Activated T-cell treated with anti-CD3 and anti-CD28 coated beads for 24 hours (primary cell): ENCODE measurements around the gene C10orf95.
"Not testable (repeated sequence)": the region's sequence is repeated elsewhere in the genome, so short reads cannot be mapped to it uniquely, and the experiment has no call there.

Experiments used
- DNase-seq: peaks from one replicate; pipeline ENCODE4 v3.0.0-alpha.2; 2020; ENCODE audit warnings: low read depth

Gene C10orf95

DNA sequence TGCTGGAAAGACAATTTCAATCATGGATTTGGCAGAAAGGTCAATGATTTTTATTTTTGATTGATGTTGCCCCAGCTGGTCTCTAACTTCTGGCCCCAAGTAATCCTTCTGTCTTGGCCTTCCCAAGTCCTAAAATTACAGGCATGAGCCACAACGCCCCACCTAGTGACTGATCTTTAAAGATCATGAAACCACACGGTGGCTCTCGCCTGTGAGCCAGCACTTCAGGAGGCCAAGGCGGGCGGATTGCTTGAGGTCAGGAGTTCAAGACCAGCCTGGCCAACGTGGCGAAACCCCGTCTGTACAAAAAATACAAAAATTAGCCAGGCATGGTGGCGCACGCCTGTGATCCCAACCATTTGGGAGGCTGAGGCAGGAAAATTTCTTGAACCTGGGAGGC, 12.6 kb upstream of the C10orf95 start:
- DNase-seq: no peak

DNA sequence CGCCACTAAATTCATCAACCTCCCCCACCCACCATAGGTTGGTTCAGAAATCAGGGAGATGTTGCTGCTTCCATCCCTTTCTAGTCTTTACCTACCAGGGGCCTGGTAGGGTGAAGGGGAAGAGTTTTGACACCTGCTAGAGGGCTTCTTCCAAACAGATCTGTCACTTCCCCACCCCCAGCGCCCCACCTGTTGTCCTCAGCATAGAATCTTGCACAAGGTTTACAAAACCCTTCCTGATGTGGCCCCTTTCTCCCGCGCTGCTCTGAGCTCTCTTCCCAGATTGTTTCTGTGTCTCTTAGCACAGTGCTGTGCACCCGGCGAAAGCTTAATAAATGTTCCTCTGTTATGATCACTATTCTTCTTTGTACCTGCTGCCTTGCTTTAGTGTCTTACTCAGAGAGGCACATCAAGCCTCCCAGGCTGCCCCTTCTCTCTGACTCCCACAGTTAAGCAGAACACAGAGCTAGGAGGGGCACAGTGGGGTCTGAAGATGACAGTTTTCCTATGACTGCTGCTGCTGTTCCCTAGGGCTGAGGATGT, 11.2 kb upstream of the C10orf95 start:
- DNase-seq: no peak

DNA sequence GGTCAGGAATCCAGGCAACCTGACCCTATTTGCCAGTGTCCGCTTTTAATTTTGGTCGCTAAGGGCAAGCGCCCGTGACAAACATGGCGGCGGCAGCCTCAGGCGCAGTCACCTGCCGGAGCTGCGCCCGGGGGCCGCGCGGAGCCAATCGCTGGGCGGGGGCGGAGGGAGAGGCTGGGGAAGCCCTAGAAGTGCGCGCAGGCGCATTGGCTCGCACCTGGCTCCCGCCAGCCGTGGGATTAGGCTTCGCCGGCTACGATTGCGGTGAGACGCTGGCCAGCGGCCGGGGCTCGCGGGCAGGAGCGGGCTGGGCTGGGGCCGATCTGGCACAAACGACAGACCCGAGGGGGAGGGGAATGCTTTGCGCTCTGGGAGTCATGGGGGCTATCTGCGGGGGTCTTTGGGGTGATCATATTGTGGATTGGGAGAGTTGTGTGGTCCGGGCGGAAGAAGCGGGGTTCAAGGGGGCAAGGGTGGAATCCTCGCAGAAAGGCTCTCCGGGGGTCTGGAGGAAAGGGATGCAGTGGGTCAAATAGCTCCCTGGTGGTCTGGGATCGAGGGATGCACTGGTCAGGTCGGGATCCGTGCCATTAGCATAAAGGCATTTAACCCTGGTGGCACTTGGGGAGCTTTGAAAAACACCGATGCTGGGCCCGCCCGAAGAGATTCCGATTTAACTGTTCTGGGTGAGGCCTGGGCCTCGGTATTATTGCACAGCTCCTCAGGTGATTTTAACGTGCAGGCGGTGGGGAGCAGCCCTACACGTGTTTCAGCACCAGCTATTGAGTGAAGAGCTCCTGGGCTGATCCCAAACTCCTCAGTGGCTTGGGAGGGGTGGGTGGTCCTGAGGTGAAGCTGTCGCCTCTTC, 10.1 kb upstream of the C10orf95 start:
- peak; percentile 87 for DNase-seq

DNA sequence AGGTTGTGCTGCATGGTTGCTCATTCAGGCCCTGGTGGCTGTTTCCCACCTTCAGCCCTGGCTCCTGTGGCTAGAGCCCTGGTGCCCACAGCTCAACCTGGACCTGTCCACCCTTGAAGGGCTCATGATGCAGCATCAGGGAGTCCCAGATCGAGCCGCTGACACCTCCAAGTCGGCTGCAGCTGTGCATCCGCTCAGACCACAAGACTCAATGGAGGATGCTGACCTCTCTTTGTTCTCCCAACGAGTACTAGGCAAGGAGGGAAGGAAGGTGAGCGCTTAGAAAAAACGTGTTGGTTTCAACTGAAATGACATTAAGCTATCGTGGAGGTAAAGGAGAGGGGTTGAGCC, 9.5 kb upstream of the C10orf95 start:
- DNase-seq: no peak

DNA sequence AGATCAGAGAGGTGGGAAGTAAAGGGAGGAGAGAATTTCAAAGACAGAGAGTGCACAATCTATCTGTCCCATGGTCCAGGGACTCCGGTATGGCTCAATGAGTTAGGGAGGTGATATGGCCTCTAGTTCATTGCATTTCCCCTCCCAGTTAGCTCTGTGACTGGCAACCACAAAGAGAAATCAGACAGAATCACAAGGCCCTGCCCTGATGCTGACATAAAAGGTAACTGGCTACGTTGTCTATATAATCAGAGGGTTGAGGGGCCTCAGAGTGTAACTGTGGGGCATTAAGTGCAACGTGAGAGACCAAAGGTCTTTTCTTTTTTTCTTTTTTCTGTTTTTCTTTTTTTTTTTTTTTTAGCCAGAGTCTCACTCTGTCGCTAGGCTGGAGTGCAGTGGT, 7.3 kb upstream of the C10orf95 start:
- DNase-seq: no peak

DNA sequence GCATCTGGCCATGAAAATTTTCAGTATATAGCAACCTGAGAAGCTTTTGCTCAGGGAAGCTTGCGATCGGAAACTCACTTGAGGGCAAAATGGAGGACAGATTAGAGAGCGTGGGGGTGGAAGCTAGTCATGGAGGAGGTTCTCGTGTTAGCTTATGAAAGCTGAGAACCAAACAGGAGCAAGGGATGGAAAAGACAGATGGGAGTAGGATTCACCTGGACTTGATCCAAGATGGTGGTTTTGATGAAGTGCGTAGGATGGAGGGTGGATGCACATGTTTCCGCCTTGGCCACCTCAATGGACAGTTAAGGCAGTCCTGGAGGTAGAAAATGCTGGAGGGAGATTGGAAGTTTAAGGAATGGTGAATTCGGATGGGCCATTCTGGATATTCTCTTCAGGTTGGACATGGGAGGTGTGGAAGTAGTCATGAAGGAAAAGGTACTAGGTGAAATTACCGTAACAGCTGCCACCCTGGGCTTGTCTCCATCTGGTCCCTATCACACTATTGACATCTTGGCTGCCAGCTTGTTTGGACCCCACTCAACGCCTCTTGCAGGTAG, 6.3 kb upstream of the C10orf95 start:
- no peak for DNase-seq

DNA sequence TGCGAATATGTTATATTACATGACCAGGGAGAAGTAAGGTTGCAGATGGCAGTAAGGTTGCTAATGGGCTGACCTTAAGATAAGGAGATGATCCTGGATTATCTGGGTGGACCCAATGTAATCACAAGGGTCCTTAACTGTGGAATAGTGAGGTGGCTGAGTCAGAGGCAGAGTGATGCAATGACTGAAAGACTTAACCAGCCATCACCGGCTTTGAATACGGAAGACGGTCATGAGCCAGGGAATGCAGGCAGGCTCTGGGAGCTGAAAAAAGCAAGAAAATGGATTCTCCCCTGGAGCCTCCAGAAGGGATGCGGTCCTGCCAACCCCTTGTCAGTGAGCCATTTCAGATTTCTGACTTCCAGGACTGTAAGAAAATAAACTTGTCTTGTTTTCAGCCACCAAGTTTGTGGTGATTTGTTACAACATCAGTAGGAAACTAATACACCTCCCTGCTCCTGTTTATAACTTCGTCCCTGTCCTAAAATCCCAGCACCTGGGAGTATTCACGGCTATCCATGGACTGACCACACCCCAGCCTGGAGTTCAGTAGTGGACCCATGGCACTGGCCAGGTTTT, 4.6 kb upstream of the C10orf95 start:
- no peak for DNase-seq

DNA sequence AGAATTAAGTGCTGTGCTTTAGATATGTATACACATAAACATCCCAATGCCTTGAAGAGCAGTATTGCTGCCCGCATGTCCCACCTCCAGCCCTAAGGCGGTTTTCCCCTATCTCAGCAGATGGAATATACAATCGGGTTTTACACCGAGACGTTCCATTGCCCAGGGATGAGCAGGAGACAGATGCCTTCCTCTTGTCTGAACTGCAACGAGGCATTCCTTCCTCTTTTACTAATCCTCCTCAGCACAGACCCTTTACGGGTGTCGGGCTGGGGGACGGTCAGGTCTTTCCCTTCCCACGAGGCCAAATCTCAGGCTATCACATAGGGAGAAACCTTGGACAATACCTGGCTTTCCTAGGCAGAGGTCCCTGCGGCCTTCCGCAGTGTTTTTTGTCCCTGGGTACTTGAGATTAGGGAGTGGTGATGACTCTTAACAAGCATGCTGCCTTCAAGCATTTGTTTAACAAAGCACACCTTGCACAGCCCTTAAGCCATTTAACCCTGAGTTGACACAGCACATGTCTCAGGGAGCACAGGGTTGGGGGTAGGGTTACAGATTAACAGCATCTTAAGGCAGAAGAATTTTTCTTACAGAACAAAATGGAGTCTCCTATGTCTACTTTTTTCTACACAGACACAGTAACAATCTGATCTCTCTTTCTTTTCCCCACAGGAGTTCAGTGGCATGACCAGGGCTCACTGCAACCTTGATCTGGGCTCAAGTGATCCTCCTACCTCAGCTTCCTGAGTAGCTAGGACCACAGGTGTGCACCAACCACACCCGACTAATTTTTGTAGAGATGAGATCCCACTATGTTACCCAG, 3.5 kb upstream of the C10orf95 start:
- not testable (repeated sequence) for DNase-seq

DNA sequence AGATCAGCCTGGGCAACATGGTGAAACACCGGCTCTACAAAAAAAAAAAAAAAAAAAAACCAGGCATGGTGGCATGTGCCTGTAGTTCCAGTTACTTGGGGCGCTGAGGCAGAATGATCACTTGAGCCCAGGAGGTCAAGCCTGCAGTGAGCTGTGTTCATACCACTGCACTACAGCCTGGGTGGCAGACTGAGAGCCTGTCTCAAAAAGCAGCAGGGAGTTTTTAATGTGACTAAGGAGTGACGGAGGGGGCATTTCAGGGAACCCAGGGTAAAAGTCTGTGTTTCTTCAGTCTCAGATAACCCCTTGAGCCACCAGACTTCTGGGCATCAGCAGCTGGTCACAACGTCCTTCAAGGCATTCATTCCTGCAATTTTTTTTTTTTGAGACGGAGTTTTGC, 2.2 kb upstream of the C10orf95 start:
- DNase-seq: no peak

DNA sequence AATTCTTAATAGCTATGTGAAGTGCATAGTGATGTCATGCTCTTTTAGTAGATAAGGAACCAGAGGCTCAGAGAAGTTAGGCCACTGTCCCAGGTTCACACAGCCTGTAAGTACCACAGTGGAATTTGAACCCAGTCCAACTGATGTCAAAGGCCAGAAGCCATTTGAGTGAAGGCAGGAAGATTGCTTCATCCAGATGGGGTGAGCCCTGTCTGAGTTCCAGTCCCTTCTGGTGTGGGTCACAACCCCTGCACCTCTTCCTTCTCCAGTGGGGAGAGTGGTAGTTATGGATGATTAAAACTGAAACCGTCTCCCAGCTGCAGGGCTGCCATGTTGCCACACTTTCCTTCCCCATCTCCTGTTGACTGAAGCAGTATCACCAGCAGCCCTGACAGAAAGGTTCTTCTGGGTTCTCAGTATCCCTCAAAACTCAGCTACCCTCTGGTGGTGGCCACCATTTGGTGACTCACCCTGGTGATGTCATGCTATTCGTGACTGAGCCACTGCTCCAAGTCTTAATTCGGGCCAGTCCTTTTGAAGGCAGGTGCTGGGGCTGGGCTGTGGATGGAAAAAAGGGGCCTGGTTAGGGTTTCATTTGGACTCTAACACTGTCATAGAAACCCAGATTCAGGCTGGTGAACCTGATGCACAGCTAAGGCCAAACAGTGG, 1.5 kb upstream of the C10orf95 start:
- DNase-seq: peak; percentile 62

DNA sequence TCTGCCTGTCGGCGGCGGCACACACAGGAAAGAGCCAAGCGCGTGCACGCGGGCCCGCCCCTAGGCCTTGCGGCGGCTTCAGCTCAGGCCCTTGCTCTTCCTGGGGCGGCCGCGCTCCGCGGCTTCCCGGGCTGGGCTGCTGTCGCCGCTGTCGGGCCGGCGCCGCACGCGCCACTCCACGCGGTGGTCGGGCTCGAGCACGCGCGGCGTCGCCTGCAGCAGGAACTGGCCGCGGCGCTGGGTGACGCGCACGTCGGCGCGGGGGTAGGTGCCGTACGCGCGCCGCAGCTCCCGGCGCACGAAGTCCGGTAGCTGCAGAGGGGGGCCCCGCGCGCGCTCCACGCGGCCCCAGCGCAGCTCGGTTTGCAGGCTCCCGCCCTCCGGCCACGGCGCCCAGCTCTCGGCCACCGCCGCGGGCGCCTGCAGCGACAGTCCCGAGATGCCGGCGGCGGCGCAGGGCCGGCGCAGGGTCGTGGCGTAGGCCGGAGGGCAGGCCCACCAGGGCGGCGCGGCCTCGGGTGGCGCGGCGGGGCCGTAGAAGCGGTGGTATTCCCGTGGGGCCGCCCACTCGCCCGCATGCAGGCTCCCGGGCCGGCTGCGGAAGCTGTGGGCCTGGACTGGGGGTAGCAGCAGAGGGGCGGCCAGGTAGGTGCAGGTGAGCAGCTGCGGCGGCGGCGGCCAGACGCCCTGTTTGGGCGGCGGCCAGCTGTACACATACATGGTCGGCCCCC, 804 bp downstream of the C10orf95 start:
- DNase-seq: peak; percentile 75

DNA sequence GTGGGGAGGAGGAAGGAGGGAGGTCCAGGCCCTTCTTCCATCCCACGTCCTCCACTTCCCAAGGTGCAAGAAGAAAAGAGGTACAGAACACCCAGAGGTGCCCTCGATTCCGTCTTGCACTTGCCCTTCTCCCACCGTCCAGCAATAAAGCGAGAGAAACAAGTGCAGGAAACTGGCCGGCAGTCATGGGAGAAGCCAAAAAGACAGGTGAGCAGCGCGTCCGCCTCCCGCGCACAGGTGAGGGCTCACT, 1.3 kb downstream of the C10orf95 start:
- no peak for DNase-seq

DNA sequence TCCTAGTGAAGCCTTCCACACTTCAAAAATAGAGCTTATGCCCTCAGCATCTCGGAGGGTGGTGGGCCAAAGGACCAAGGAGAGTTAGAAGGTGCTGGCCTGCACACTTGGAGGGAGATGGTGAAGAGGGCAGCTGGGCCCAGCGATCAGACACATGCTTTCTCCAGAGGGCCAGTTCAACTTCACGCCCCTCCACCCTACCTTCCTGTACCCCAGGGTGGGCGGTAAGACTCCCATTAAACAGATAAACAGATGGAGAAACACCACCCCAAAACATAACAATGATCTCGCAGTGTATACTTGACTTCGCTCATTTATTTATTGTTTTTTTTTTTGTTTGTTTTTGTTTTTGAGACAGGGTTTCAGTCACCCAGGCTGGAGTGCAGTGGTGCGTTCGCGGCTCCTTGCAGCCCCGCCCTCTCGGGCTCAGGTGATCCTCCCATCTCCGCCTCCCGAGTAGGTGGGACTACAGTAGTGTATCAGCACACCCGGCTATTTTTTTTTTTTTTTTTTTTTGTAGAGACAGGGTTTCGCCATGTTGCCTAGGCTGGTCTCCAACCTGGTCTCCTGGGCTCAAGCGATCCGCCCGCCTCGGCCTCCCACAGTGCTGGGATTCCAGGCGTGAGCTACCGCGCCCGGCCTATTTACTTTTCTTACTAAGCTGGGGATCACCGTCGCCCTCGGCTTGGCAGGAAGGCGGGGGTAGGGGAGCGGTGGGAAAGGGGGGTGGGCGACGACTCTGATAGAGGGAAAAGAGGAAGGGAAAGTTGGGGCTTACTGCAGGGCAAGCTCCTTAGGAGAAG, 1.8 kb downstream of the C10orf95 start:
- peak; percentile 80 for DNase-seq

DNA sequence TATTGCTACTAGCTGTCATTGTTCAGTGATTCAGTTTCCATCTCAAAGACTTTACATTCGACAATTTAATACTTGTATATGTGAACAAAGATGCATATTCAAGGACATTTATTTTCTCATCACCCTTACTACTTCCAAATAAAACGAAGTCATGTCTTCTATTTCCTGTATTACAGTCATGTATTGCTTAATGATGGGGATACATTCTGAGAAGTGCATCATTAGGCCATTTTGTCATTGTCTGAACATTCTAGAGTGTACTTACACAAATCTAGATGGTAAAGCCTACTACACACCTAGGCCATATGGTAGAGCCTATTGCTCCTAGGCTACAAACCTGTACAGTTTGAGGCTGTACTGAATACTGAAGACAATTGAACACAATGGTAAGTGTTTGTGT, 6.5 kb downstream of the C10orf95 start:
- DNase-seq: no peak

DNA sequence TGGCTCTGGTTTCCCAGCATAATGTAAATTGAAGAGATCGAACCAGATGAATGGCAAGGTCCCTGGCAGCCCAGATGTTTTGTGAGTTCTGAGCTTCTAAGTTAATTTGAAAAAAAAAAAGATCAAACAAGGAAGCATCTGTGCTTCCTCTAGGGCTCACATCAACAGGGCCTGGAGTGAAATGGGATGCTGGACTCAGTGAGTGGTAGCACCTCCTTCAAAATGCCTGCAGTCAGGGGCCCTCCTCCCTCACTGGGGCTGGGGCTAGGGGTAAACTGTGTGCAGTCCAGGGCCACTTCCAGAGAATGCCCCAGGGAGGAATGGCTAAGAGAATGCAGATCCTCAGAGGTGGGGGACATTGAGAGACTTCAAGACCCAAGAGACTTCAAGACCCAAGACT, 13.0 kb downstream of the C10orf95 start:
- no peak for DNase-seq

DNA sequence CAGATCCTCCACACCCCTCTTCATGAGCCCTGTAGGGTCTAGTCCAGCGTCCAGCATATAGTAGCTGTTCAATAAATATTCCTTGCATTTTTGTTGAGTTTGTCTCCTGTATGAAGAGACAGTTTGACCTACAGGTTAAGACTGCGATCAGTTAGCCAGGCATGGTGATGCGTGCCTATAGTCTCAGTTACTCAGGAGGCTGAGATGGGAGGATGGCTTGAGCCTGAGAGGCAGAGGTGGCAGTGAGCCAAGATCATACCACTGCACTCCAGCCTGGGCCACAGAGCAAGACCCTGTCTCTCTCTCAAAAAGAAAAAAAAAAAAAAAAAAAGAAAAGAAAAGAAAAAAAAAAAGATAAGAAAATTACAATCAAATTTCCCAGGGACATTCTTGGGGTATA, 13.8 kb downstream of the C10orf95 start:
- no peak for DNase-seq

DNA sequence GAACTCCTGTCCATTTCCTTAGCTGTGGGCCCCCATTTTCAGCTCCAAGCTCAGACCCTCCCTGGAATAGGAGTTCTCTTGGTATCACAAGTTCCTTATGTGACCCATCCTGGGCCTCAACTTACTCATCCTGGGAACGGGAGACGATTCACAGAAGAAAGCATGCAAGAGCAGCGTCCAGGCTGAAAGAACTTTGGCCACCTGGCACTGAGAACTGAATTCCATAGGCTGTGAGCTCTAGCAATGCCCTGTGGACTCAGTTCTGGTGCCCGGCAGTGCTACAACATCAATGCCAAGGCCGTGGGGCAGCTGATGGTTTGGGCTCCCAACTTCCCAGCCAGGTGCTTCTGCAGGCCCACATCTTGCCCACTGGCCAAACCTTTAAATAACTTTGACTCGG, 15.0 kb downstream of the C10orf95 start:
- DNase-seq: no peak

DNA sequence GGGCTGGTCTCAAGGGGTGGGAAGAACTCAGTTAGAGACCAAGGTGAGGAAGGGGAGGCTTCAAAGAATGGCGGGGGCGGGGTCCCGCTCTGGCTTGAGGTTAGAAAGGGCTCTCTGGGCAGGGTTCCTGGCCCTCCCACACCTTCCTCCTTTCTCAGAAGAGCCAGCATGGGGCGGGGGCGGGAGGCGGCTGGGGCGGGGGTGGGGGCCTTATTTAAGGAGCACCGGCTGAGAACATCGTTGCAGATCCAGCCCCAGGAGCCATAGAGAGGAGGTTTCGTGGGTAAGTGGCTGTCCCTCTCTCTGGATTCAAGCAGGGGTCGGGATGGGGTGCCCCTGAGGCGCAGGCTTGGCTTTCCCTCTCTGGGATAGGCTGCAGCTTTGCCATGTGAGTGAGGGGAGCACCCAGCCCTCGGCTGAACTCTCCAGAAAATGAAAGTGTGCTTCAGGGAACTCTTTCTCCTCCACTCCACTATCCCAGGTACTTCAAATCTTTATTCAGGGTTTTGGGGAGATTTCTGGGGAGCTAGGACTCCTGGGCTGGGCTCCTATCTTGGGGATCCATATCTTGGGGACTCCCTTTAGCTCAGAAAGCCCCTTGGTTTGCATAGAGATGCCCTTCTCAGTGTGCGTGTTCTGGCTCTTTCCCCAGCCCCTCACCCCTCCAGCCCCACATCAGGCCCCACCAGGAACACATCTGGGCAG, 15.7 kb downstream of the C10orf95 start:
- DNase-seq: no peak

DNA sequence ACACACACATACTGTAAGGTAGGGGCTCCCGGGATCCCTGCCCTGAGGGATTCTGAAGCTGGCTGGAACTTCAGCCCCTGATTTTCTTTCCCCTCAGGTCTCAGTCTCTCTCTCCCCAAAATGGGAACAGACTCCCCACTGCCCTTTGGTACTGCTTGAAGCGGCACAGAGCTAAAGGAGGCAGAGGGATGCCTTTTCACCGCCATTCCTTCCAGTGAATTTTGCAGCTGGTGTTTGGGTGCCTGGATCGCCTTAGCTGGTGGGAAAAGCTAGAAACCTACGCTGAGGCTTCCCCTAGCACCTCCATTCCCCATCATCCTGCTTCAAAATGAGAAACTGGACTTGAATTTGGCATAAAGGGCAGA, 16.2 kb downstream of the C10orf95 start:
- DNase-seq: no peak
